Measurements from ENCODE around the gene ZNF503.

Gene ZNF503

DNA sequence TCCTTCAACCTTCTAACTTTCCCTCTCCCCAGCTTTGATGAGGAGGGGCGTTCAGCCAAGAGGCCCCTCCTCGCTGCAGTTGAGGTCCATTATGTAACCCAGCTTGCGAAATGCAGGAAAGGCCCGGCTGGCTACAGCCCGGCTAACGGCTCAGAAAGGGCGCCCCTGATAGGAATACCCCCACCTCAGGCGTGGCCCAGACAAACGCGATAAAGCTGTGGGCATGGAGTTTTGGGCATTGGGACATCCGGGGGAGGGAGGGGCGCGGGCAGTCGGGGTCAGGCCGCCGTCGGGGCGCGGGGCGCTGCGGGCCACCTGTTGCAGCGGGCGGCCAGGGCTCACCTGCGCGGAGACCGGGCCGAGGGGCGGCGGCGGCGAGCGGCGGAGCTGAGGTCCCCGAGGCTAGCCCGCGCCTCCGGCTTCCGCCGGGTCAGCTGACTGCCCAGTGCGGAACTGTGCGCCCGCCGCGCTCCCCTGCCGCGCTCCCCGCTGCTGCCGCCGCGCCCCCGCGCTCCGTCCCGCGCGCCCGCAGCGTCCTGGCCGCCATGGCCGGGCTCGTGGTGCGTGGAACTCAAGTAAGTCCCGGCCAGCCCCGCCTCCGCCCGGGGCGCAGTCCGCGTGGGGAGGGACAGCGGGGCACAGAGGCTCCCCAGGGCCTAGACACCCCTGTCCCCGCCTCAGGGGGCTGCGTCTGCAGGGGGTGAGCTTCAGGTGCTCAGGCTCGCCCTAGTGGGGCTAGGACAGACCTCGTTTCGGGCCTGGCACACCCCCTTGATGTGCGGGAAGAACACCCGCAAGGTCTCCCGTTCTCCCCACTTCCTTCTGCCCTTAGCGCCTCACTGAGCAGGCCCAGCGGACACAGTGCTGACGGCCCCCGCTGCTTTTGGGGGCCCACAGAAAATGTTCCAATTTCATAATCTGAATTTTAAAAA lies 29.9 kb upstream of the ZNF503 start, which contains the start of gene LRMDA:
Gene LRMDA (plus strand): TSS at position 445 of the 932 bp plus-strand sequence.
- DNase-seq (ENCODE audit: low read depth in 2 of 2): no peak

DNA sequence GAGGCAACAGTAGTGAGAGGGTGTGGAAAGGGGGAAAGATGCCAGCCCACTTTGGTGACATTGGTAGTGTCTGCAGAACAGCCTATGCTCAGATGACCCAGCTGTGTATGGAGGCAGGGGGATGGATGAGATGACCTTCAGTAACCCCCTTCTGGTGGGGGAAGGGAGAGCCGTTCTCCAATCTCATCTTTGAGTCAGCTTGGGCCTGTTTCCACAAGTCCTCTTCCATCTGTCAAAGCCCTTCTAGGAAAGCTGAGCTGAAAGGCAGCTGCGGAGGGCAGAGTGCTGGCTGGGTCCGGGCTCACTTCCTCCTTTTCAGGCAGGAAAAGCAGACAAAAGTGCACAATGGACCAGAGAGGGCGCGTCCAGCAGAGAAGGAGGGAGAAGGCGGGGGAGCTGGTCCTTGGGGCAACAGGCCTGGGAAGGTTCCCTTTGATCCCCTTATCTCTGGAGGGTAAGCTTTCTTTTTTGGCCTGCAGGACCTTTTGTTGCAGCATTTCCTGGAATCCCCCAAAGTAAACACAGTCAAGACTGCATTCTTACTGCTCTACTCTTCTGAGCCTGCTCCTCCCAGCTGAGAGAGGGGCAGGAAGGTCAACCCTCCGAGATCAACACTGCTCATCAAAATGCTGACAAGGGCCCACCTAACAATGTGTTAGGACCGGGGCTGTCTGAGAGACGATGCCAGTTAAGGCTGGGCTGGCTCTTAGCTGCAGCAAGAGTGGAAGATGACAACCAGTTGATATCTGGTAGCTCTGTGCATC lies 28.6 kb upstream of the ZNF503 start:
- no peak for DNase-seq (ENCODE audit: low read depth in 2 of 2)

DNA sequence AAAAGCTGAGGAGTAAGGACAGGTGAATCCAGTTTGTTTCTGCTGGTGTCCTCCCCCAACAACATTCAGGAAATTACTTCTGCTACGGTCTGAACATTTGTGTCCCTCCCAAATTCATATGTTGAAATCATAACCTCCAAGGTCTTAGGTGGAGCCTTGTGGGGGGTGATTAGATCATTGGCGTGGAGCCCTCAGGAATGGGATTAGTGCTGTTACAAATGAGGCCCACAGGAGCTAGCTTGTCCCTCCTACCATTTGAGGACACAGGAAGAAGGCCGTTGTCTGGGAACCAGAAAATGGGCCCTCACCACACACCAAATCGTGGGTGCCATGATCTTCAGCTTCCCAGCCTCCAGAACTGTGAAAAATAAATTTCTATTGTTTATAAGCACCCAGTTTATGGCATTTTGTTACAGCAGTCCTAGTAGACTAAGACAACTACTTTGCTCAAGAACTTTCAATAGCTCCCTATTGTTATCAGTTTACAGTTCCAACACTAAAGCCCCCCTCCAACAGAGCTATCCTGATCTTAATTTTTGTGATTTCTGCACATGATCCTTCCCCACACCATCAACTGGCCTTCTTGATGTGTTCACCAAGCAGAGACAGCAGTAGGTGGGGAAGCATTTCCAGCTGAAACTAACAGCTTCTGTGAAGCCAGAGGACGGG lies 27.7 kb upstream of the ZNF503 start:
- DNase-seq (ENCODE audit: low read depth in 2 of 2): no peak

DNA sequence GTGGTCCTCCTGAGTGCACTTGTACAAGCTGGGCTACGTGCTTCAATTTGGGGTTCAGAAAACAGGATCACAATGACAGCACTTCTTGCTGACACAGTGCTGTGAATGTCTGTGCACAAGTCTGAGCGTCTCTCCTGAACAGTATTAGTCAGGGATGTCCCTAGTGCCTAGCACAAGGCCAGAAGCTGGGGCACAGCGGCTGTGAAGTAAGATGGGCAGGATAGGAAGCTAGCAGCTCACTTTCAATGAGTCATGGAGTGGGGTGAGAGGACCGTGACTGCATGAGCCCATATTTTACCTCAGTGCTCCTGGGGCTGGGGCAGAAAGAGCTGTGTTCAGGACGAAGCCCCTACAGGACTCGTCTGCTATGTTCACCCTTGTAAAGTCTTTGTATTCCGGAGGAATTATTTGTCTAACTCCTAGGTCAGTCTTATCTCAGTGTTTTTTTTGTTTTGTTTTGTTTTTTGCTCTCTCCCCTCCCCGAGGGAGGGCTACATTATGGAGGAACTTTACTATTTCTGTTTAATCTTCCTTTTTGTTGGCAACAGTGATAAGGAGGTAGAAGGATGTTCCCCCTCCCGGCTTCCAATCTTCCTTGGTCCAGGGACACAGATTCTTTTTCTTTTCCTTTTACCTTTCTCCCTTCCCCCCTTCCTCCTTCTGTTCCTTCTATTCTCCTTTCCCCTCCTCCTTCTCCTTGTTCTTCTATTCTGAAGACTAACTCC lies 27.0 kb upstream of the ZNF503 start:
- DNase-seq (ENCODE audit: low read depth in 2 of 2): no peak

DNA sequence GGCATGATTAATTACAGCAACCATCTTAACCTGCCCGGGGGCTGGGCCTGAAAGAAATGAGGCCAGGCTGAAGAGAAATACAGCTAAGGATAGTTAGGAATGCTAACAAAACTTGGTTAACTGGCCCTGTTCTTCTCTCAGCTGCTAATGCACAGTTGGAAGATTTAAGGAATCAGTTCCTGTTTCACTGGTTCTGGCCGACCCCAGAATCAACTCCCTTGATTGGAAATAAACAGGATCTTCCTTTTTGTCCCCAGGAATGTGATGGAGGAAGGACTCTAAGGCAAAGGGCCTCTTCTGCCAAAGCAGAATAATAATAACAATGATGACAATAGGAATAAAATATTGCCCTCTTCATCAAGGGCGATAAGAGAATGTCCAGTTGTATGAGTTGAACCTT lies 26.4 kb upstream of the ZNF503 start:
- DNase-seq (ENCODE audit: low read depth in 2 of 2): no peak

DNA sequence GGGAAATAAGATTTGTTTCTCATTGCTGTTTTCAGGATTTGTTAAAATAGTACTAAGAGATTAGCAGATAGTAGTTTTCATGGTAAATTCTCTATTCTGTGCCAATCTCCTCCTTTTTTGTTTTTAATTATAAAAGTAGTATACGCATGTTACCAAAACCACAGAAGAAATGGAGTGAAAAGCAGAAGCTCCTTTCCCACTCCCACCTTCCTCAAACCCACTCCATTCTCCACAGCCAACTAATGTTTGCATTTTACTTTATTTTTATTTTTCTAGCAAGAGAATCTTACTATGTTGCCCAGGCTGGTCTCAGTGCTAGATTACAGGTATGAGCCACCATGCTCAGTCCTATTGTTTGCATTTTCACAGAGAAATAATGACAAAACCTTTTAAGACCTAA lies 25.3 kb upstream of the ZNF503 start:
- no peak for DNase-seq (ENCODE audit: low read depth in 2 of 2)

DNA sequence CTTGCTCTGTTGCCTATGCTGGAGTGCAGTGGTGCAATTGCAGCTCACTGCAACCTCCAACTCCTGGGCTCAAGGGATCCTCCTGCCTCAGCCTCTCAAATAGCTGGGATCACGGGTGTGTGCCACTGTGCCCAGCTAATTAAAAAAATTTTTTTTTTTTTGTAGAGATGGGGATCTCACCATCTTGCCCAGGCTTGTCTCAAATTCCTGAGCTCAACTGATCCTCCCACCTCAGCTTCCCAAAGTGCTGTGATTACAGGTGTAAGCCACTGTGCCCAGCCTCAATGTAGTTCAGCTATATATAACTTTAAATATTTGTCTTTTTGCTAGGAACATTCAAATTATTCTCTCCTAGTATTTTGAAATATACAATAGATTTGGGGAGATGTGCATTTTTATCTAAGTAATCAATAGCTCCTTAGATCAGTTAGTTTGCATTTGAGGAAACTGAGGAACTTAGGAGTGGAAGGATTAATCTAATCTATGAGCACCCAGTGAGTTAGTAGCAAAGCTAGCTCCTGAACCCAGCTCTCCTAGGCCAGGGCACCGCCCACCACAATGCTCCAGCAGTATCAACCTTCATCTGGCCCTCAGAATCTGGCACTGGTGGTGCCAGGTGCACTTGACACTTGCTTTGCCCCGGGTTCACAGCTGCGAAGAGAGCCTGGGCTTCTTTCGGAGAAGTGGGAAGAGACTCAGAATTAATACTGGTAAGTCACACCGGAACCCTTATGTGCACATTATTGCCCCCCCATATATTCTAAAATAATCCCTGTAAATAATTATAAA lies 23.9 kb upstream of the ZNF503 start:
- DNase-seq (ENCODE audit: low read depth in 2 of 2): no peak

DNA sequence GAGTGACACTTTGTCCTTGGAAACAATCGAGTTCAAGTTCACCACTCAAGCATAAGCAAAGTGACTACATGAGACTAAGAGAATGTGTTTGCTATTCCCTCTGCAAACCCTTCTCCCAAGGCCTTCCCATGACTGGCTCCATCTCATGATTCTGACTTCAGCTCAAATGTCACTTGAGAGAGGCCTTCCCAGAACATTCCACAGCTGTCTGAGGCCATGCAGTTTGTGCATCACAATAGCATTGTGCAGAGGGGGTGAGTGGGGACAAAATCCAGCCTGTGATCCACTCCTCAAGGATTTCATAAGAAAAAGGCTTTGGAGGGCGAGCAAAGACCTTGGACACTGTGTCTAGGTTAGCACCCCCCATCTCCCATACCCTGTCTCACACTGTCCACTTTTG lies 23.0 kb upstream of the ZNF503 start:
- DNase-seq (ENCODE audit: low read depth in 2 of 2): no peak

DNA sequence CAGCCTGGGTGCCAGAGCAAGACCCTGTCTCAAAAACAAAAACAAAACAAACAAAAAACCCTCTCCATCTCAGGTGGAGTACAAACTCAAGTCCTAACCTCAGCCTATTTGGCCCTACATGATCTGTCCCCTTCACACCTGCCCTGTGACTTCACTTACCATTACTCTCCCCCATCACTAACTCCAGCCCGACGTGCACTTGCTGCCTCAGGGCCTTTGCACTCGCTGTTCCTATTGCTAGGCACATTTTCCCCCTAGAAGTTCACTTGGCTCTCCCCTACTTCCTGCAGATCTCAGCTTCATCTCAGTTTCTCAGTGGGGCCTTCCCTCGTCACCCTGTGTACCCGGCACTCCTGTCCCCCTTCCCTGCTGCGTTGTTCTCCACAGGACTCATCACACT lies 21.3 kb upstream of the ZNF503 start:
- no peak for DNase-seq (ENCODE audit: low read depth in 2 of 2)

DNA sequence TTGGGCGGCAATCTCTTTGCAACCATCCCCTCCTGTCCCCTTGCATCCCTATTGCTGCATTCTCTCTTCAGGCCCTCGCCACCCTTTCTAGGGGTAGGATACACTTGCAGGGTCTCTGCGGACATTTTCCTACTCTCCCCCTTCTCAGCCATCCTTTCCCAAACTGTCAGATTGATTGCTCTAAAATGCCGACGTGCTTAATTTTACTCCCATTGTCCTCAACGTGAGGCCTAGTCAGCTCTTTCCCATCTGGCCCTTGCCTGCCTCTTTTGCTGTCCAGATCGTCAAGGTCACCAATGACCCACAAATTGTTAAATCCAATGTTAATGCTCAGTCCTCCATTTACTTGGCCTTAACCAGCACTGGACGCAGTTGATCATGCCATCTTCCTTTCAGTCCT lies 17.1 kb upstream of the ZNF503 start:
- DNase-seq (ENCODE audit: low read depth in 2 of 2): no peak

DNA sequence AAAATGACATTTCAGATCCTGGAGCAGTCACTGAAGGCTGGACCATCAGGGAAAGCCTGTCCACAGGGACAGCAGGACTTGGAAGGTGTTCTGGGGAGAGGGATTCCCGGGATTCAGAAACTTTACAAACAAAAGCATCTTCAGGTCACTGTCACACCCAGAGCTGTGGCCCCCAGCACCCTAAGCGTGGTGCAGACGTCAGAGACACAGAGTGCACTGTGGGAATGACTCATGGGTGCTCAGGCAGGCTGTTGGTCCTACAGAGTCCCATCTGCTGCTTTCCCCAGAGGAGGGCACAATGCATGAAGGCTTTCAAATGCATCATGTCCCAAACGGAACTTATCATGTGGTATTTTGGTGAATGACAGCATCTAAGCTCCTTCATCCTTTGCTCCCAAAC lies 16.7 kb upstream of the ZNF503 start:
- no peak for DNase-seq (ENCODE audit: low read depth in 2 of 2)

DNA sequence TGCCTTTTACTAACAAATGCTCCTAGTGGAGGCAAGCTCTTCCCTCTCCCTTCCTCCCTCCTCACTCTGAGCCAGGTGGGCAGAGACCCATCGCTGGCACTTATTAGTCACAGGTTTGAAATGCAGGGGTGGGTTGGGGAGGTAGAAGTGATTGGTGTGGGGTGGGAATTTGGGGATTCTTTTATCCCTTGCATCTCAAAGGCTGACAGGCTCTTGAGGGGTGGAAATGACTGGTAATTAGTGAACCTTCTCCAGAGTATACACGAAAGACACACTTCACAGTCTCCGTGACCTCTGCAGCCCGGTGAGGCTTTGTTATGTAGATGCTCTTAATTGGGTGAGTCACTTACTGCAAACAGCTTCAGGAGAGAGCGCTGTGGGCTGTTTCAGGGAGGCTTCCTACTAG lies 16.0 kb upstream of the ZNF503 start:
- DNase-seq (ENCODE audit: low read depth in 2 of 2): no peak

DNA sequence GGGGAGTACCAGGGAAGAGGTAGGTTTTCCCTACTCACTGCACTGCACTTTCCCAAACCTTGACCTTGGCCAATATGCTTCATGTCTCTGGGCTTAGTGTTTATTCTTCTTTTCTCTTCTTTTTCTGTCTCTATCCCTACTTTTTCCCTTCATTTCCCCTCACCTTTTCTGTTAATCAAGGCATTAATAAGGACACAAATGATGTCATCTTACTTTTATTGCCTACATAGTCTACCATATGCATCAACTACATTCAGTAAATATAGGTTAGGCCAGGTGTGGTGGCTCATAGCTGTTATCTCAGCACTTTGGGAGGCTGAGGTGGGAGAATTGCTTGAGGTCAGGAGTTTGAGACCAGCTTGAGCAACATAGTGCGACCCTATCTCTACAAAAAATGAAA lies 13.0 kb upstream of the ZNF503 start:
- DNase-seq (ENCODE audit: low read depth in 2 of 2): no peak

DNA sequence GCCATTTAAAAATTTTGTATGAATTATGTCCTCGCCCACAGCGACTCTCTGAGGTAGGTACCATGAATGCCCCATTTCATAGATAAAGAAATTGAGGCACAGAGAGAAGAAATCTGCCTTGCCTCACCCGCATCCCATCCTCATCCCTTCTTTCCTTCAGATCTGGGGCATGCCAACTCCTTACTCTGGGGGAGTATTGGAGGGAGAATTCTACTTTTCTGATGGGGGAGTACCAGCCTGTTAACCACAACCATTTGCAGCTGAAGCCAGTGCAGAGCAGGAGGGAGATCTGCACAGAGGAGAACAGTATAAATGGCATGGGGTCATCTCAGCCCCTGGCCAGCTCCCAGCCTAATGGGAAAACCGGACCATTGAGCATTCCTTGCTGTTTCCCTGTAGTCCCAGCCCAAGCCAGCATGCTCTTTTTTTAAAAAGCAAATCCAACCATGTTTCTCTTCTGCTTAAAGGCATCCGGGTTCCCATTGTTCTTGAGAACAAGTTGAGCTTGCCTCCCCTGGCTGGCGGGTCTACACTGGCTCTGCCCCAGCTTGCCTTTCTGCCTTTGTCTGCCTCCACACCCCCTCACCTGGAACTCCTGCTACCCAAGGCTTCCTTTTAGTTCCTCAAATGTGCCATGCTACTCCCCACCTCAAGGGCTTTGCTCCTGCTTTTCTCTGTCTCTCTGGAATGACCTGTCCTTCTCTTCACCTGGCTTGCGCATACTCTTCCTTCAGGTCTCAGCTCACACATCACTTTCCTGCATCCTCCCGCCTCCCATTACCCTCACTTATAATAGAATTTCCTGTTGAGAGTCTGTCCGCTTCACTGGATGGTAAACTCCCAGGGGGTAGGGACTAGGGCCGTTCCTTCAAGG lies 8.8 kb upstream of the ZNF503 start:
- DNase-seq (ENCODE audit: low read depth in 2 of 2): no peak

DNA sequence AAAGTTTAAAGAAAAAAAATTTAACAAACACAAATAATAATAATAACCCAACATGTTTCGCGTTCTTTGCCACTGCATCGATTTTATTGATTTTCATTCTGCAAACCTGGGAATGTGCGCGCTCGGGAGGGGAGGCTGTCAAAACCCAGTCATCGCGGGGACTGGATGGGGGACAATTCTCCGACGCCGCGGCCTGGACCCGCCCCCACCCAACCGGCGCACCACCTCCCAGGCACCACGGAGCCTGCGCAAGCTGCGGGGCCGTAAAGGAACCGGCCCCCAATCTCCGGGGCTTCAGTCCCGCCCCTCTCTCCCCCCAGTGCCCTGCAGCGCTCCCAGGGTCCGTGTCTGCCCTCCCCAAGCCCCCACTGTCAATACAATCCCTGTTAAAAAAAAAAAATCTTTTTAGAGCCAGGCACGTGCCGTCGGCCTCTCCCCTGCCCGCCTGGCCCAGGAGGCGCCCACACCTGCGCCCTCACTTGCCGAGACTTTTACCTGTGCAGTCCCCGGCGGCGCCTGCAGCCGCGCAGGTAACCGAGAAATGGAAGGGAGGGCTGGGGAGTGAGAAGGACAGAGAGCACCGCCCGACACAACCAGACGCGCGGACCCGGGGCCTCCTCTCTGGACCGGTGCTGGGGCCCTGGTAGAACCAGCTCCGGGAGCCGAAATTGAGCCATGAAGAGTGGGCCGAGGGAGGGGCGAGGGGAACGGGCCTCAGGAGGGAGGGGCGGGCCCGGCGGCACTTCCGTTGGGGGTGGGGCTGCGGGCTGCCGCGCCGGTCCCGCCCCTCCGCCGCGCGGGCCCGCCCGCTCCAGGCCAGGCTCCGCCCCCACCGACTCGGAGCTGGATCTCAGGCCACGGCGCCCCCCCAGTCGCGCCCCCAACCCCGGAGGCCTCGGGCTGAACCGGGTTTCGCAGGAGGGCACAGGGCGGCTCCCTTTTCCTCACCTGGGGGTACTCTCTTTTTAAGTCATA lies 7.6 kb upstream of the ZNF503 start:
- no peak for DNase-seq (ENCODE audit: low read depth in 2 of 2)

DNA sequence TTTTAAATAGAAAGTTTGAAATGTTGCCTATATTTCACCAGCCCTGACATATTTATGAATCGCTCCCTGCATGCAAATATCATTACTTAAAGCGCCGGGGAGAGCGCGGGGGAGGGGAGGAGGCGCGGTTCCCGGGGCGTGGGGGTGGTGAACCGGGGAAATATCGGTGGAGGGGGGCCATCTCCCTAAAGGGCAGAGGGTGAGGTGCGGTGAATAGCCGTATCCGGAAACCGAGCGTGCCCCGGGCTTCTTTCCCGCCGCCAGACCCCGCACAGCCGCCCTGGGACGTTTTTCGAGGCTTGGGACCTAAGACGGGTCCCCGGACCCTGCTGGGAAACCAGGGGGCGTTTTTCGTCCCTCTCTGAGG lies 6.9 kb upstream of the ZNF503 start:
- no peak for DNase-seq (ENCODE audit: low read depth in 2 of 2)

DNA sequence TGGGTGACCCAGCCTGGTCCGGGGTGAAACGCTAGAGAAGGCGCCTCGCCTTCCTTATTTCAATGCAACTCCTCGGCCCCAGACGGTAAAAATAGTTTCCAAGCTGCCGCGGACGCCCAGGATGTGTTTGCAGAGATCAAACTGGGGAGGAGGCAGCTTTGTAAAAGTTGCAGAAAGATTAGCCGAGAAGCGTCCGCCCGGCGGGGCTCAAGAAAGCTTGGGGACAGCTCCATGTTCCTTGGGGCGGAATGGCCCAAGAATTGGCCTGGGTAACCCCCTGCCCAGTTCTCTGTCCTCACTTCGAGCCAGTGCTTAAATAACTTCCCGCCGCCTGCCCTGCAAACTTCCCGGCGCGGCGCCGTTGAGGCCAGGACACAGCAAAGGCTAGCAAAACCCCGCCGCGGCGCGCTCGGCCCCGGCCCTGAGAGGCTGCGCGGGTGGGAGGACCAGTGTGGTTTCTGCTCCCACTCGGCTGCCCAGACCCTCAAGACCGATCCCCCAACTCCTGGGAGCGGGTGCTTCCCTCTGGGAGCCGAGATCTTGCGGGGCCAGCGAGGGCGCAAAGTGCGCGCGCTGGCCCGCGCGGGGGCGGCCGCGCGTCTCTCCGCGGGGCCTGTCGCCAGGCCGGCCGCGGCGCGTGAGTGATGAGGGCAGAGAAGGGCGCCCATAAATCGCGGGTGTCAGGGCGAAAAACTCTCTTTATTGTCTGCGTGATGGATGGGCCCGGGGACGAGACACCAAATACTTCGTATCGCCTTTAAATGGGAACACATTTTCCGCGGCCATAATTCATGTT lies 6.3 kb upstream of the ZNF503 start:
- no peak for DNase-seq (ENCODE audit: low read depth in 2 of 2)

DNA sequence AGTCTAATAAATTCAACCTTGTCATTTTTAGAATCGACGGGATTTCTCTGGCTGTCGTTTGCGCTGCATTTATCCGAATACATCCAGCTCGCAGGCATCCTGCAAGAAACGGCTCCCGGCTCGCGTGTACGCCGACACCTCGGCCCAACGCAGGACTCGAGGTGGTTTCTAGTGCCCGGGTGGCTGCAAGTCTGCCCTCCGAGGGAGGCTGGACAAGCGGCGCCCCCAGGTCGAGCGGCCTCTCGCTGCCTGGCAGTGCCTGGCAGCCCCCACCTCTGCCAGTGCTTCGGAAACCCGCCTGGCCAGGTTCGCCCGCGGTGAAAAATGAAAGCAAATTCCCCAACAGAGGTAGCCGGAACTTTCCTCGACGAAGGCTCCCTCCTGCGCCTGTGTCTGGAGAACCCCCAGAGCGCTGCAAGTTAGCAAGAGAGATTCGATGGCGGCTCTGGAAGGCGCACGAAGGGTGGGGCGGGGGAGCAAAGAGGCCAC lies 5.7 kb upstream of the ZNF503 start:
- no peak for DNase-seq (ENCODE audit: low read depth in 2 of 2)
